ENCODE measurements around the gene FN3KRP. TPM values are rescaled to one million over a fixed set of nuclear protein-coding genes. Genes with fewer than 3 reads are reported as not detected.

The FN3KRP gene
- total and polyA plus RNA-seq, 2 donors (not counting 3 experiments of a cell fraction or from before 2014, with no cell fraction given), result 22.2 to 35.2 TPM

GRCh38 chr17:82767041-82767754 is 50.7 kb downstream of the FN3KRP start:
- Histone ChIP-seq H3K27ac (ENCODE audit: insufficient read depth, low read depth, low read length) (no peak overlapping the region), H4K20me1 (replicated peaks; ENCODE audit: control insufficient read depth, extremely low read depth, insufficient read depth, low read length) (peaks cover 3% of the 10 kb centered on the region), H2AFZ (ENCODE audit: low read depth, low read length) (no peak overlapping the region), H3K9me1 (replicated peaks; ENCODE audit: control insufficient read depth, extremely low read depth, insufficient read depth, low read length) (no peaks in the 10 kb centered on the region), H3K36me3 (ENCODE audit: control insufficient read depth in 2 of 2, extremely low read depth in 1 of 2, insufficient read depth in 2 of 2, low read length in 2 of 2) (peaks cover 5 to 10% of the 10 kb centered on the region in 2 experiments), H3K4me3 (replicated peaks in 1 of 3; ENCODE audit: insufficient read depth in 1 of 3, low read depth in 1 of 3, low read length in 3 of 3) (no peak overlapping the region), H3K4me2 (ENCODE audit: insufficient read depth, low read length) (no peak overlapping the region), H3K27me3 (ENCODE audit: control insufficient read depth in 2 of 2, insufficient read depth in 2 of 2, low read length in 2 of 2) (no peaks in the 10 kb centered on the region), H3K4me1 (ENCODE audit: control insufficient read depth, extremely low read depth, insufficient read depth, low read length) (no peaks in the 10 kb centered on the region), H3K9me3 (replicated peaks; ENCODE audit: control insufficient read depth, insufficient read depth, low read length) (no peaks in the 10 kb centered on the region), H3K9ac (replicated peaks; ENCODE audit: extremely low read depth, insufficient read depth, low read length) (no peak overlapping the region), H3K79me2 (ENCODE audit: control insufficient read depth, insufficient read depth, low read length) (peaks cover 5% of the 10 kb centered on the region)
- POLR2A ChIA-PET, result no interaction called here
- FAIRE-seq (peak; percentile 73), DNase-seq (ENCODE audit: low read depth, low spot score) (peak; percentile 50)
- peak; percentile 59 to 62 for TF ChIP-seq CTCF (IDR thresholded peaks at IDR 0.05; ENCODE audit: extremely low read depth in 1 of 2, insufficient read depth in 1 of 2, low read depth in 1 of 2, low read length in 2 of 2)
- no peak for TF ChIP-seq POLR2A (IDR thresholded peaks at IDR 0.05; ENCODE audit: low read depth, low read length)
- TF ChIP-seq POLR2AphosphoS5 (IDR thresholded peaks at IDR 0.05; ENCODE audit: insufficient read depth, low read depth, low read length), result no peak
- TF ChIP-seq MYC (IDR thresholded peaks at IDR 0.05; ENCODE audit: low read depth, low read length), result no peak
- no peak for TF ChIP-seq EZH2 (IDR thresholded peaks at IDR 0.05; ENCODE audit: borderline replicate concordance, low read depth, low read length, severe bottlenecking)
- dilution Hi-C loops (cut with MboI; ENCODE audit: extremely low pct_ligation_motif_present, low sequenced_read_pairs) (no loop called here), intact Hi-C loops (cut with micrococcal nuclease) (loop anchor here (1.0 kb wide), 2 partner anchors 99 to 415 kb away; no protein-coding TSS in a partner anchor)
- BruUV-seq (replicated peaks), result no TSS peak
- CTCF ChIA-PET, result interaction anchor here (1.1 to 2.2 kb wide), 4 partner anchors 13 to 99 kb away, joined by 3 to 14 read pairs (median 6); no protein-coding TSS in a partner anchor

All from endothelial cell of umbilical vein (primary cell).